MM.1S (cell line): ENCODE measurements around the gene LRMDA.

Source experiments
- EZH2phosphoT487 ChIP-seq: fragments of 300-600 bp; sonication (generic); IDR thresholded peaks from 2 replicates; pipeline ENCODE4 v1.6.1; 2018; ENCODE audit warnings: antibody characterized with exemption, low read length
- TF ChIP-seq, protein P1 (sequence below): fragments of 300-600 bp; sonication (generic); IDR thresholded peaks from 2 replicates; pipeline ENCODE4 v1.5.1; 2016; ENCODE audit warnings: antibody characterized with exemption, low read length, mixed read lengths

DNA sequence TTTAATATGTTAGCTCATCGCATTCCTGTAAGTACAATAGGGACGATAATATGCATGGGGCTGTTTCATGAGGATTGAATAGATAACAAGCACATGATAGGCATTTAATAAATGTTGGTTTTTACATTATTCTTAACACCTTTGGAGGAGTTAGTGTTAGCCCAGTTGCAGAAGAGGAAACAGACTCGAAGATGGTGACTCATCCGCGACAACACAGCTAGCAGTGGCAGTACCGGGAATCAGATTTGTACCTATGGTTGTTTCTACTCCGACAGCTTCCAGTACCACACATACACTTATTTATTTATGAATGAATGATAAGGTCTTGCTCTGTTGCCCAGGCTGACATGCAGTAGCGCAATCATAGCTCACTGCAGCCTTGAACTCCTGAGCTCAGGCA lies 2.9 kb downstream of the LRMDA start:
- TF ChIP-seq, protein P1, sequence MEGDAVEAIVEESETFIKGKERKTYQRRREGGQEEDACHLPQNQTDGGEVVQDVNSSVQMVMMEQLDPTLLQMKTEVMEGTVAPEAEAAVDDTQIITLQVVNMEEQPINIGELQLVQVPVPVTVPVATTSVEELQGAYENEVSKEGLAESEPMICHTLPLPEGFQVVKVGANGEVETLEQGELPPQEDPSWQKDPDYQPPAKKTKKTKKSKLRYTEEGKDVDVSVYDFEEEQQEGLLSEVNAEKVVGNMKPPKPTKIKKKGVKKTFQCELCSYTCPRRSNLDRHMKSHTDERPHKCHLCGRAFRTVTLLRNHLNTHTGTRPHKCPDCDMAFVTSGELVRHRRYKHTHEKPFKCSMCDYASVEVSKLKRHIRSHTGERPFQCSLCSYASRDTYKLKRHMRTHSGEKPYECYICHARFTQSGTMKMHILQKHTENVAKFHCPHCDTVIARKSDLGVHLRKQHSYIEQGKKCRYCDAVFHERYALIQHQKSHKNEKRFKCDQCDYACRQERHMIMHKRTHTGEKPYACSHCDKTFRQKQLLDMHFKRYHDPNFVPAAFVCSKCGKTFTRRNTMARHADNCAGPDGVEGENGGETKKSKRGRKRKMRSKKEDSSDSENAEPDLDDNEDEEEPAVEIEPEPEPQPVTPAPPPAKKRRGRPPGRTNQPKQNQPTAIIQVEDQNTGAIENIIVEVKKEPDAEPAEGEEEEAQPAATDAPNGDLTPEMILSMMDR: no peak
- no peak for TF ChIP-seq EZH2phosphoT487
